ENCODE measurements around the gene SARS1. TPM values are rescaled to one million over a fixed set of nuclear protein-coding genes. Genes with fewer than 3 reads are reported as not detected.

Gene SARS1
- total RNA-seq, 1 donor from 2014 or later, result 118 TPM

GRCh38 chr1:109198043-109198695 lies 15.5 kb upstream of the SARS1 start:
- Histone ChIP-seq H3K27me3 (no peaks in the 10 kb centered on the region), H4K20me1 (ENCODE audit: low read depth) (no peaks in the 10 kb centered on the region), H3K36me3 (no peaks in the 10 kb centered on the region), H3F3A (ENCODE audit: low read depth) (no peaks in the 10 kb centered on the region), H3K4me1 (peaks cover 5% of the 10 kb centered on the region), H3K27ac (no peak overlapping the region), H3K9me3 (ENCODE audit: low read depth) (no peaks in the 10 kb centered on the region), H3K4me2 (no peak overlapping the region), H2AFZ (replicated peaks) (no peak overlapping the region), H3K9ac (no peak overlapping the region), H3K79me2 (ENCODE audit: low read depth) (no peaks in the 10 kb centered on the region), H3K4me3 (no peak overlapping the region)
- no peak for DNase-seq (ENCODE audit: low spot score)
- Mint-ChIP-seq H3K27me3 (ENCODE audit: insufficient read depth, low read depth) (peaks cover 10% of the 10 kb centered on the region), H3K36me3 (no peaks in the 10 kb centered on the region), H3K9me3 (no peaks in the 10 kb centered on the region), H3K27ac (no peak overlapping the region), H3K4me1 (peaks cover 14% of the 10 kb centered on the region), H3K4me3 (no peak overlapping the region)
- TF ChIP-seq EZH2phosphoT487 (IDR thresholded peaks at IDR 0.05) (no peak), EZH2 (IDR thresholded peaks at IDR 0.05) (no peak), CTCF (IDR thresholded peaks at IDR 0.05) (no peak)

- Histone ChIP-seq H3K27ac (no peak overlapping the region), H3K79me2 (ENCODE audit: low read depth) (no peaks in the 10 kb centered on the region), H3K4me1 (peaks cover 5% of the 10 kb centered on the region), H3K4me2 (no peak overlapping the region), H3F3A (ENCODE audit: low read depth) (no peaks in the 10 kb centered on the region), H3K27me3 (no peaks in the 10 kb centered on the region), H3K36me3 (no peaks in the 10 kb centered on the region), H2AFZ (replicated peaks) (no peak overlapping the region), H3K9me3 (ENCODE audit: low read depth) (no peaks in the 10 kb centered on the region), H3K4me3 (no peak overlapping the region), H4K20me1 (ENCODE audit: low read depth) (no peaks in the 10 kb centered on the region), H3K9ac (no peak overlapping the region)
- no peaks in the 10 kb centered on the region for H3K36me3 Mint-ChIP-seq
- TF ChIP-seq CTCF (IDR thresholded peaks at IDR 0.05), result no peak
- TF ChIP-seq EZH2phosphoT487 (IDR thresholded peaks at IDR 0.05), result no peak
- TF ChIP-seq EZH2 (IDR thresholded peaks at IDR 0.05), result no peak
- peaks cover 14% of the 10 kb centered on the region for H3K4me1 Mint-ChIP-seq
- H3K9me3 Mint-ChIP-seq, result no peaks in the 10 kb centered on the region
- DNase-seq (ENCODE audit: low spot score), result no peak
- no peak overlapping the region for H3K4me3 Mint-ChIP-seq
- H3K27ac Mint-ChIP-seq, result peak overlapping the region; percentile 78
- H3K27me3 Mint-ChIP-seq (ENCODE audit: insufficient read depth, low read depth), result peaks cover 10% of the 10 kb centered on the region
These were observed 15.0 kb upstream of the SARS1 start for GRCh38 chr1:109198745-109199144.

GRCh38 chr1:109199710-109200109 lies 14.0 kb upstream of the SARS1 start:
- Histone ChIP-seq H3K27me3 (no peaks in the 10 kb centered on the region), H2AFZ (replicated peaks) (no peak overlapping the region), H3F3A (ENCODE audit: low read depth) (no peaks in the 10 kb centered on the region), H3K36me3 (no peaks in the 10 kb centered on the region), H3K4me3 (no peak overlapping the region), H3K9ac (no peak overlapping the region), H3K4me1 (peaks cover 5% of the 10 kb centered on the region), H3K79me2 (ENCODE audit: low read depth) (no peaks in the 10 kb centered on the region), H3K27ac (no peak overlapping the region), H3K4me2 (no peak overlapping the region), H4K20me1 (ENCODE audit: low read depth) (no peaks in the 10 kb centered on the region), H3K9me3 (ENCODE audit: low read depth) (no peaks in the 10 kb centered on the region)
- no peaks in the 10 kb centered on the region for H3K9me3 Mint-ChIP-seq
- H3K27ac Mint-ChIP-seq, result no peak overlapping the region
- H3K4me1 Mint-ChIP-seq, result peaks cover 14% of the 10 kb centered on the region
- DNase-seq (ENCODE audit: low spot score), result no peak
- TF ChIP-seq EZH2 (IDR thresholded peaks at IDR 0.05), result no peak
- TF ChIP-seq CTCF (IDR thresholded peaks at IDR 0.05), result no peak
- TF ChIP-seq EZH2phosphoT487 (IDR thresholded peaks at IDR 0.05), result no peak
- no peak overlapping the region for H3K4me3 Mint-ChIP-seq
- H3K27me3 Mint-ChIP-seq (ENCODE audit: insufficient read depth, low read depth), result peaks cover 10% of the 10 kb centered on the region
- no peaks in the 10 kb centered on the region for H3K36me3 Mint-ChIP-seq

Data from neural progenitor cell (in vitro differentiated cells).